Transverse colon (tissue), 4 donors: ENCODE data around the gene RIT2. TPM values are rescaled to one million over a fixed set of nuclear protein-coding genes. Genes with fewer than 3 reads are reported as not detected.

ENCODE experiments used
- DNase-seq: peaks from one replicate; pipeline ENCODE4 v3.0.0-alpha.2; 2019
- H3K27ac ChIP-seq, 4 donors: fragments of 200-600 bp; sonication (generic); 2 replicates each; pipeline ENCODE4 v1.5.1; 2016 to 2018; ENCODE audit warnings: inconsistent platforms in 4 of 4
- H3K27me3 ChIP-seq: fragments of 200-600 bp; sonication (generic); 2 replicates; pipeline ENCODE4 v1.5.1; 2017; ENCODE audit warnings: inconsistent platforms
- H3K36me3 ChIP-seq, 4 donors: fragments of 200-600 bp; sonication (generic); 2 replicates each; pipeline ENCODE4 v1.5.1; 2017 to 2019; ENCODE audit warnings: inconsistent platforms in 4 of 4
- H3K4me1 ChIP-seq, 4 donors: fragments of 200-600 bp; sonication (generic); 2 replicates each; pipeline ENCODE4 v1.5.1; 2017 to 2020; ENCODE audit warnings: inconsistent platforms in 4 of 4
- H3K4me3 ChIP-seq, 4 donors: fragments of 200-600 bp; sonication (generic); 1 replicate in 1 of 4; 2 replicates in 3 of 4; pipeline versions ENCODE4 v1.5.1 to v1.6.1; 2017 to 2019; ENCODE audit warnings: inconsistent platforms in 4 of 4
- H3K9me3 ChIP-seq, 2 donors: fragments of 200-600 bp; sonication (generic); 2 replicates each; pipeline ENCODE4 v1.5.1; 2017 to 2019; ENCODE audit warnings: inconsistent platforms in 2 of 2
- CTCF ChIP-seq, 5 experiments: fragments of 200-600 bp in 3 of 5; fragments of 450-650 bp in 2 of 5; sonication (generic) in 3 of 5; IDR thresholded peaks; 1 replicate in 2 of 5; 2 replicates in 3 of 5; pipeline ENCODE4 v1.5.1; 2016 to 2017; ENCODE audit warnings: antibody characterized with exemption in 5 of 5, inconsistent platforms in 3 of 5, mild to moderate bottlenecking in 2 of 5, moderate library complexity in 1 of 5
- EP300 ChIP-seq: sonication (generic); formaldehyde crosslinking; IDR thresholded peaks from one replicate; pipeline ENCODE4 v1.6.1; 2017; ENCODE audit warnings: antibody characterized with exemption, low read depth
- POLR2A ChIP-seq: fragments of 450-650 bp; IDR thresholded peaks from one replicate; pipeline ENCODE4 v1.6.1; 2016; ENCODE audit warnings: antibody characterized with exemption, mild to moderate bottlenecking, moderate library complexity
- POLR2AphosphoS5 ChIP-seq, 3 donors: sonication (generic); formaldehyde crosslinking; IDR thresholded peaks; one replicate each; pipeline ENCODE4 v1.6.1; 2016; ENCODE audit warnings: antibody characterized with exemption in 3 of 3
- WGBS, 2 donors: methylation state at CpG; one replicate each; pipeline ENCODE4 v1.1.5; 2018; ENCODE audit warnings: low coverage in 1 of 2; 5-methylcytosine and 5-hydroxymethylcytosine counted together
- in situ Hi-C, 4 donors: fragments of 200-750 bp; cut with MboI; loops; one replicate each; pipeline versions ENCODE4 v1.15.0 to v1.15.1; 2017; ENCODE audit warnings: low sequenced_read_pairs in 3 of 4, low pct_ligation_motif_present in 1 of 4, low pct_unique_long_range_greater_than_20kb in 1 of 4
- intact Hi-C: fragments of 100-400 bp; cut with DNase I; formaldehyde crosslinking; loops from one replicate; pipeline ENCODE4 v1.15.1; 2023; ENCODE audit warnings: low total_unique reads
- total RNA-seq, 4 donors: library from RNA; depleted of rRNA; stranded (reverse); fragments of >200 nt; gene quantifications; one replicate each; pipeline ENCODE4 v1.1.0, GENCODE V29; 2016

The RIT2 gene
- total RNA-seq, 4 donors from 2014 or later = not detected

GRCh38 chr18:42931491-42931890 lies 184.0 kb downstream of the RIT2 start:
- no peak for DNase-seq
- Histone ChIP-seq H3K4me1 (no peaks in the 10 kb centered on the region), H3K36me3 (no peaks in the 10 kb centered on the region), H3K27me3 (no peaks in the 10 kb centered on the region), H3K9me3 (no peaks in the 10 kb centered on the region), H3K4me3 (no peak overlapping the region), H3K27ac (no peak overlapping the region)
- intact Hi-C loops (no loop called here), in situ Hi-C loops (no loop called here)
- TF ChIP-seq CTCF (IDR thresholded peaks at IDR 0.05) = no peak
- no peak for TF ChIP-seq EP300
- no peak for TF ChIP-seq POLR2AphosphoS5 (IDR thresholded peaks at IDR 0.05)
- TF ChIP-seq POLR2A = no peak
- 19 to 40% methylated on average over 3 of the region's 3 CpGs for WGBS, 2 donors

- no peaks in the 10 kb centered on the region for H3K27me3 ChIP-seq
- H3K9me3 ChIP-seq = no peaks in the 10 kb centered on the region
- intact Hi-C loops = no loop called here
- no peak overlapping the region for H3K4me3 ChIP-seq
- no peak overlapping the region for H3K27ac ChIP-seq
- 75 to 92% methylated on average over 2 to 3 of the region's 3 CpGs for WGBS, 2 donors
- no peaks in the 10 kb centered on the region for H3K4me1 ChIP-seq
- no peaks in the 10 kb centered on the region for H3K36me3 ChIP-seq
- in situ Hi-C loops = no loop called here
- TF ChIP-seq CTCF (IDR thresholded peaks at IDR 0.05) (no peak), POLR2A (no peak), POLR2AphosphoS5 (IDR thresholded peaks at IDR 0.05) (no peak), EP300 (no peak)
- no peak for DNase-seq
Observed at GRCh38 chr18:42929857-42930256, 185.6 kb downstream of the RIT2 start.

GRCh38 chr18:42929181-42929580 lies 186.3 kb downstream of the RIT2 start:
- intact Hi-C loops = no loop called here
- H3K27me3 ChIP-seq = no peaks in the 10 kb centered on the region
- H3K4me3 ChIP-seq = no peak overlapping the region
- no peak overlapping the region for H3K27ac ChIP-seq
- H3K9me3 ChIP-seq = no peaks in the 10 kb centered on the region
- in situ Hi-C loops = no loop called here
- no peaks in the 10 kb centered on the region for H3K4me1 ChIP-seq
- WGBS, 2 donors = 89 to 94% methylated on average over 1 of the region's 1 CpG
- no peak for TF ChIP-seq POLR2AphosphoS5 (IDR thresholded peaks at IDR 0.05)
- TF ChIP-seq POLR2A = no peak
- TF ChIP-seq EP300 = no peak
- no peak for TF ChIP-seq CTCF (IDR thresholded peaks at IDR 0.05)
- no peak for DNase-seq
- H3K36me3 ChIP-seq = no peaks in the 10 kb centered on the region

GRCh38 chr18:42925036-42925435 lies 190.4 kb downstream of the RIT2 start:
- WGBS, 2 donors = 71 to 77% methylated on average over 2 of the region's 2 CpGs
- no peak for DNase-seq
- TF ChIP-seq POLR2AphosphoS5 (IDR thresholded peaks at IDR 0.05) = no peak
- no peak overlapping the region for H3K27ac ChIP-seq
- no peaks in the 10 kb centered on the region for H3K9me3 ChIP-seq
- no peaks in the 10 kb centered on the region for H3K4me1 ChIP-seq
- no peaks in the 10 kb centered on the region for H3K36me3 ChIP-seq
- H3K27me3 ChIP-seq = no peaks in the 10 kb centered on the region
- intact Hi-C loops = no loop called here
- in situ Hi-C loops = no loop called here
- no peak overlapping the region for H3K4me3 ChIP-seq

- 74 to 86% methylated on average over 3 of the region's 3 CpGs for WGBS, 2 donors
- no peak for DNase-seq
- Histone ChIP-seq H3K36me3 (no peaks in the 10 kb centered on the region), H3K9me3 (no peaks in the 10 kb centered on the region), H3K27me3 (no peaks in the 10 kb centered on the region), H3K4me1 (no peaks in the 10 kb centered on the region), H3K27ac (no peak overlapping the region), H3K4me3 (no peak overlapping the region)
- in situ Hi-C loops = no loop called here
- TF ChIP-seq POLR2A = no peak
- no peak for TF ChIP-seq CTCF (IDR thresholded peaks at IDR 0.05)
- no peak for TF ChIP-seq EP300
- TF ChIP-seq POLR2AphosphoS5 (IDR thresholded peaks at IDR 0.05) = no peak
- intact Hi-C loops = no loop called here
Observed at GRCh38 chr18:42922363-42922762, 193.1 kb downstream of the RIT2 start.
